NCI-H2171 (cell line): ENCODE measurements around the gene UBE2Q1.

ENCODE experiments used
- DNase-seq: peaks from one replicate; lab custom pipeline; 2025; lab: John Stamatoyannopoulos, UW

Gene UBE2Q1

GRCh38 chr1:154557939-154558719, at the start of gene UBE2Q1:
UBE2Q1 (minus strand) TSS chr1:154558662; CDS start chr1:154558553, 109 bp downstream.
- DNase-seq, result no peak

- DNase-seq, result peak; percentile 81
These were observed 49.3 kb upstream of the UBE2Q1 start, which contains the start of gene ADAR for GRCh38 chr1:154607609-154608396. ADAR (minus strand) TSS chr1:154608186; CDS start chr1:154608006, 180 bp downstream.

GRCh38 chr1:154607106-154607608, 48.7 kb upstream of the UBE2Q1 start:
- DNase-seq, result no peak

GRCh38 chr1:154605534-154605933, 47.1 kb upstream of the UBE2Q1 start:
- DNase-seq, result no peak

- DNase-seq, result no peak
These were observed 44.9 kb upstream of the UBE2Q1 start for GRCh38 chr1:154603317-154603716.

- DNase-seq, result no peak
These were observed 41.2 kb upstream of the UBE2Q1 start for GRCh38 chr1:154599658-154600057.

- no peak for DNase-seq
These were observed 40.6 kb upstream of the UBE2Q1 start for GRCh38 chr1:154598871-154599635.

- no peak for DNase-seq
These were observed 37.2 kb upstream of the UBE2Q1 start for GRCh38 chr1:154595621-154596020.

- no peak for DNase-seq
These were observed 36.3 kb upstream of the UBE2Q1 start for GRCh38 chr1:154594811-154595210.

- no peak for DNase-seq
These were observed 34.9 kb upstream of the UBE2Q1 start for GRCh38 chr1:154593390-154593789.

- no peak for DNase-seq
These were observed 32.7 kb upstream of the UBE2Q1 start for GRCh38 chr1:154591206-154591605.

GRCh38 chr1:154590756-154591155, 32.3 kb upstream of the UBE2Q1 start:
- no peak for DNase-seq

- DNase-seq, result no peak
These were observed 31.3 kb upstream of the UBE2Q1 start for GRCh38 chr1:154589780-154590179.

- DNase-seq, result no peak
These were observed 28.2 kb upstream of the UBE2Q1 start for GRCh38 chr1:154586641-154587040.

- no peak for DNase-seq
These were observed 27.8 kb upstream of the UBE2Q1 start for GRCh38 chr1:154586231-154586630.

- DNase-seq, result no peak
These were observed 26.0 kb upstream of the UBE2Q1 start for GRCh38 chr1:154584267-154584994.

- no peak for DNase-seq
These were observed 25.3 kb upstream of the UBE2Q1 start for GRCh38 chr1:154583773-154584172.

- no peak for DNase-seq
These were observed 24.4 kb upstream of the UBE2Q1 start for GRCh38 chr1:154582885-154583284.

GRCh38 chr1:154581766-154582165, 23.3 kb upstream of the UBE2Q1 start:
- DNase-seq, result no peak

- no peak for DNase-seq
These were observed 20.9 kb upstream of the UBE2Q1 start for GRCh38 chr1:154579374-154579773.

GRCh38 chr1:154578058-154578418, 19.6 kb upstream of the UBE2Q1 start:
- no peak for DNase-seq
